MG63 (cell line): Measurements from ENCODE around the gene ALDH8A1. TPM values are rescaled to one million over a fixed set of nuclear protein-coding genes. Genes with fewer than 3 reads are reported as not detected.
"Not testable (repeated sequence)": the region's sequence is repeated elsewhere in the genome, so short reads cannot be mapped to it uniquely, and the experiment has no call there.

ENCODE experiments used
- DNase-seq: peaks from one replicate; pipeline ENCODE4 v3.0.0-alpha.2; 2020
- H3K27me3 ChIP-seq: fragments of 250-450 bp; sonication (Bioruptor Pico); 2 replicates; pipeline ENCODE4 v1.5.1; 2020; ENCODE audit warnings: mild to moderate bottlenecking, moderate library complexity
- H3K36me3 ChIP-seq: fragments of 250-450 bp; sonication (Bioruptor Pico); 2 replicates; pipeline ENCODE4 v1.5.1; 2020; ENCODE audit warnings: mild to moderate bottlenecking, moderate library complexity
- H3K4me3 ChIP-seq: fragments of 250-450 bp; sonication (Bioruptor Pico); 2 replicates; pipeline ENCODE4 v1.5.1; 2020; ENCODE audit warnings: mild to moderate bottlenecking, moderate library complexity
- H3K9me3 ChIP-seq: fragments of 250-450 bp; sonication (Bioruptor Pico); 2 replicates; pipeline ENCODE4 v1.5.1; 2020; ENCODE audit warnings: mild to moderate bottlenecking, moderate library complexity
- total RNA-seq: library from RNA; depleted of rRNA; stranded (reverse); fragments of >200 nt; shearing (Covaris generic); gene quantifications from 2 replicates; pipeline ENCODE4 v1.2.3, GENCODE V29; 2014; ENCODE audit warnings: low replicate concordance

The ALDH8A1 gene
- total RNA-seq, 1 experiment from 2014 or later = 0.10 TPM

GRCh38 chr6:134898575-134898974 lies 51.3 kb downstream of the ALDH8A1 start:
- Histone ChIP-seq H3K9me3 (no peaks in the 10 kb centered on the region), H3K27me3 (no peaks in the 10 kb centered on the region)

GRCh38 chr6:134898166-134898565 lies 51.7 kb downstream of the ALDH8A1 start:
- H3K9me3 ChIP-seq, H3K4me3 ChIP-seq, H3K27me3 ChIP-seq, H3K36me3 ChIP-seq, DNase-seq: not testable (repeated sequence)

More at GRCh38 chr6:134898575-134898974, 51.3 kb downstream of the ALDH8A1 start:
- Histone ChIP-seq H3K36me3 (no peaks in the 10 kb centered on the region), H3K4me3 (no peak overlapping the region)
- DNase-seq = no peak

- no peaks in the 10 kb centered on the region for H3K36me3 ChIP-seq
- no peaks in the 10 kb centered on the region for H3K27me3 ChIP-seq
- DNase-seq = no peak
- no peak overlapping the region for H3K4me3 ChIP-seq
- H3K9me3 ChIP-seq = peaks cover 3% of the 10 kb centered on the region; the same call in 1 of the 2 replicates
Measured at GRCh38 chr6:134896910-134897309, 53.0 kb downstream of the ALDH8A1 start.

GRCh38 chr6:134894800-134895199 lies 55.1 kb downstream of the ALDH8A1 start:
- H3K36me3 ChIP-seq = no peaks in the 10 kb centered on the region
- H3K9me3 ChIP-seq = peaks cover 3% of the 10 kb centered on the region; the same call in 1 of the 2 replicates
- DNase-seq = no peak
- no peak overlapping the region for H3K4me3 ChIP-seq
- H3K27me3 ChIP-seq = no peaks in the 10 kb centered on the region

- DNase-seq = no peak
- Histone ChIP-seq H3K9me3 (peaks cover 3% of the 10 kb centered on the region; the same call in 1 of the 2 replicates), H3K36me3 (no peaks in the 10 kb centered on the region), H3K27me3 (no peaks in the 10 kb centered on the region), H3K4me3 (no peak overlapping the region)
Measured at GRCh38 chr6:134892362-134892761, 57.5 kb downstream of the ALDH8A1 start.

GRCh38 chr6:134891633-134892032 lies 58.3 kb downstream of the ALDH8A1 start:
- Histone ChIP-seq H3K4me3 (no peak overlapping the region), H3K9me3 (peaks cover 3% of the 10 kb centered on the region; the same call in 1 of the 2 replicates), H3K36me3 (no peaks in the 10 kb centered on the region), H3K27me3 (no peaks in the 10 kb centered on the region)
- no peak for DNase-seq

GRCh38 chr6:134888316-134888715 lies 61.6 kb downstream of the ALDH8A1 start:
- H3K27me3 ChIP-seq = no peaks in the 10 kb centered on the region
- no peak for DNase-seq
- no peaks in the 10 kb centered on the region for H3K36me3 ChIP-seq
- H3K4me3 ChIP-seq = no peak overlapping the region
- peaks cover 3% of the 10 kb centered on the region; the same call in 1 of the 2 replicates for H3K9me3 ChIP-seq

- Histone ChIP-seq H3K9me3 (no peaks in the 10 kb centered on the region), H3K4me3 (no peak overlapping the region), H3K36me3 (no peaks in the 10 kb centered on the region), H3K27me3 (no peaks in the 10 kb centered on the region)
- no peak for DNase-seq
Measured at GRCh38 chr6:134884752-134885151, 65.1 kb downstream of the ALDH8A1 start.

- Histone ChIP-seq H3K9me3 (no peaks in the 10 kb centered on the region), H3K4me3 (no peak overlapping the region), H3K36me3 (no peaks in the 10 kb centered on the region), H3K27me3 (no peaks in the 10 kb centered on the region)
- DNase-seq = no peak
Measured at GRCh38 chr6:134883314-134883713, 66.6 kb downstream of the ALDH8A1 start.

- Histone ChIP-seq H3K9me3 (no peaks in the 10 kb centered on the region), H3K36me3 (no peaks in the 10 kb centered on the region), H3K27me3 (no peaks in the 10 kb centered on the region), H3K4me3 (no peak overlapping the region)
- peak; percentile 44 for DNase-seq
Measured at GRCh38 chr6:134882426-134883038, 67.4 kb downstream of the ALDH8A1 start.

- no peaks in the 10 kb centered on the region for H3K9me3 ChIP-seq
- no peak for DNase-seq
Measured at GRCh38 chr6:134880487-134881190, 69.3 kb downstream of the ALDH8A1 start.

GRCh38 chr6:134878136-134878535 lies 71.8 kb downstream of the ALDH8A1 start:
- Histone ChIP-seq H3K4me3 (no peak overlapping the region), H3K36me3 (no peaks in the 10 kb centered on the region), H3K9me3 (no peaks in the 10 kb centered on the region), H3K27me3 (no peaks in the 10 kb centered on the region)
- no peak for DNase-seq

More at GRCh38 chr6:134880487-134881190, 69.3 kb downstream of the ALDH8A1 start:
- no peaks in the 10 kb centered on the region for H3K27me3 ChIP-seq
- no peak overlapping the region for H3K4me3 ChIP-seq
- no peaks in the 10 kb centered on the region for H3K36me3 ChIP-seq

GRCh38 chr6:134875367-134875766 lies 74.5 kb downstream of the ALDH8A1 start:
- H3K36me3 ChIP-seq = no peaks in the 10 kb centered on the region
- no peak for DNase-seq
- no peaks in the 10 kb centered on the region for H3K27me3 ChIP-seq
- H3K4me3 ChIP-seq = no peak overlapping the region
- H3K9me3 ChIP-seq = no peaks in the 10 kb centered on the region

- Histone ChIP-seq H3K9me3 (no peaks in the 10 kb centered on the region), H3K27me3 (no peaks in the 10 kb centered on the region), H3K36me3 (no peaks in the 10 kb centered on the region), H3K4me3 (no peak overlapping the region)
- no peak for DNase-seq
Measured at GRCh38 chr6:134873500-134874388, 76.2 kb downstream of the ALDH8A1 start.

- DNase-seq = no peak
- H3K27me3 ChIP-seq = no peaks in the 10 kb centered on the region
Measured at GRCh38 chr6:134870677-134871498, 79.0 kb downstream of the ALDH8A1 start.

GRCh38 chr6:134868812-134869211 lies 81.1 kb downstream of the ALDH8A1 start:
- Histone ChIP-seq H3K27me3 (no peaks in the 10 kb centered on the region), H3K4me3 (no peak overlapping the region), H3K36me3 (no peaks in the 10 kb centered on the region), H3K9me3 (no peaks in the 10 kb centered on the region)
- DNase-seq = no peak

More at GRCh38 chr6:134870677-134871498, 79.0 kb downstream of the ALDH8A1 start:
- no peaks in the 10 kb centered on the region for H3K9me3 ChIP-seq
- no peak overlapping the region for H3K4me3 ChIP-seq
- no peaks in the 10 kb centered on the region for H3K36me3 ChIP-seq
